GM19463 (cell line): ENCODE measurements around the gene PPIL4.

Experiments used
- ATAC-seq: cut with Tn5 transposase; IDR thresholded peaks from one replicate; pipeline ENCODE4 v1.9.1; 2021; ENCODE audit warnings: mild to moderate bottlenecking, moderate library complexity; ENCODE audit not compliant: unreplicated experiment

The PPIL4 gene

DNA sequence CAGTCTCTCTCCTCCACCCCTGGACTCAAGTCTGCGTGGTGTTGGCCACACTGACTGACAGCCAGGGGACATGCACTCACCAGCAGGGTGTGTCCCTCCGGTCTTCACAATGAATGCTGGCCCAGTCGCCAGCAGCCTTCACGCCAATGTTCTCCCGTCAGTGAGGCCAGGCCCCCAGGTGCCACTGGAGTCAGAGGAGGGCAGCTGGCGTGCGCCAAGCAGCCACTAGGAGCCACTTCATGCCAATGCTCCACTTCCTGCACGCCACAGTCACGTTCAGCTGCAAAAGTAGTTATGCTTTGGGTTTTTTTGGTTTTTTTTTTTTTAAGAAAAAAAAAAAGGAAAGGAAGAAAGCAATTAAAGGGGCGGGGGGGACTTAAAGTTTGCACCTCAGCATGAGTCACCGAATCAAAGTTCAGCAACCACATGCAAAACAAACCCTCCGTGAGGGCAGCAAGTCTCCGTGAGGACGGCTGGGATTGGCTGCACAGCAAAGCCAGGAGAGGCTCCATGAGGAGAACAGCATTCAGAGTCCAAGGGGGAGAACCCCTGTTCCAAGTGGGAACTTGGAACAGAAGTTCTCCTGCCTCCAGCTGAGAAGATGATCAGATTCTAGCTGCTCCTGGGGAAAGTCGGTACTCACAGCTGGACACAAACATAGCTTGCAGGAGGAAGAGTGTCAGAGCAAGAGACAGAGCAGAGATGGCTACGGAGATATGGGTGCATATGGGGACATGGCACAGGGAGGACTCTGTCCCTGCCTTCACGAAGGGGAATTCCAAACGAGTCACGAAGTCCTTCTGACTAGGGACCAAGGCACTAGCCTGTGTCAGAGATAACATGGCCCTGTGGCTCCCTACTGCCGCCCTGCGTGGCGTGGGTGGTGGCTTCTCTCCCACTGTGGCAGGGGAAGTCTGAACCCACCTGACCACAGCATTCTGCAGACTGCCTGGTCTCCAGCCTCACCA lies 60.8 kb downstream of the PPIL4 start, which contains the start of gene ZC3H12D:
TSS of gene ZC3H12D (minus strand) at position 282 of the 968 bp plus-strand sequence. CDS start 10,471 bp downstream, outside the sequence.
- ATAC-seq = peak; percentile 43

DNA sequence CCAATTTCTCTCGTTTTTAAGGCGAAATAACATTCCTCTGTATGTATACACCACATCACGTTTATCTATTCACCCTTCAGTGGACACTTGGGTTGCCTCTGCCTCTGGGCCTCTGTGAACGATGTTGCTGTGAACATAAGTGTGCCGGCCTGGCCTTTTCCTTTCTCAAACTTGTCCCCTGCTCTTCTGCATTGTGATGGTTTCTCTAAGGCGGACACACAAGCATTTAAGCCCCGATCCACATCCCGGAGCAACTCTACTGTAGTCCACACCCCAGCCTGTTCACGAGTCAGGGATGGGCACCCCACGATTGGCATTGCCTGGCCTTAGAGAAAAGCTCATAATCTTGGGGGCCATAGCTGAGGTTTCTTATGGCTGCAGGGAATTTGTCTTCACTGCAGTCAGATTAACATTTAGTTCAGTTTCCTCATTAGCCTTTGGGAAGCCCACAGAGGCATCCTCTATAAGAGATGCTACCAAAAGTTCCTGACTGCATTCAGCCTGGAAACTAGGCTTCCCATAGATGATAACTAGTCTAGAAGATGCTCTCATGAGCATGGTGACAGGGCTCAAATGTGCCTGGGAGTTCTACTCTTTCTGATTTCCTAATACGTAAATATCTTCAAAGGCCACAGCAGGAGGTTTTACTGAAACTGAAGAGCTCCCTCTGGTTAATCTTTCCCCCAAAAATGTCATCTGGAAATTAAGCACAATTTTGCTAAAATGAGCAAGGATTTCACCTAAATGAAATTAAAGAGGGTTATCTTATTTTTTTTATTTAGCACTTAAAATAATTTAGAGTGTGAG lies 61.8 kb downstream of the PPIL4 start:
- ATAC-seq = no peak

DNA sequence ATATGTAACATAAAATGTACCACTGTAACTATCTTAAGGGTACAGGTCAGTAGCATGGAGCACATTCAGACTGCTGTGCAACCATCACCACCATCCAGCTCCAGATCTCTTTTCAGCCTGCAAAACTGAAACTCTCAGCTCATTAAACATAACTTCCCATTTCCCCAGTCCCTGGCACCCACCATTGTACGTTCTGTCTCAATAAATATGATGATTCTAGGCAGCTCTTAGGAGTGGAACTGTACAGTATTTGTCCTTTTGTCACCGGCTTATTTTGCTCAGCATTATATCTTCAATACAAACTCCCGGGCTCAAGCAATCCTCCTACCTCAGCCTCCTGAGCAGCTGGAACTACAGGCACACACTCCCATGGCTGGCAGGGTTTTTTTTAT lies 62.5 kb downstream of the PPIL4 start:
- ATAC-seq = no peak

DNA sequence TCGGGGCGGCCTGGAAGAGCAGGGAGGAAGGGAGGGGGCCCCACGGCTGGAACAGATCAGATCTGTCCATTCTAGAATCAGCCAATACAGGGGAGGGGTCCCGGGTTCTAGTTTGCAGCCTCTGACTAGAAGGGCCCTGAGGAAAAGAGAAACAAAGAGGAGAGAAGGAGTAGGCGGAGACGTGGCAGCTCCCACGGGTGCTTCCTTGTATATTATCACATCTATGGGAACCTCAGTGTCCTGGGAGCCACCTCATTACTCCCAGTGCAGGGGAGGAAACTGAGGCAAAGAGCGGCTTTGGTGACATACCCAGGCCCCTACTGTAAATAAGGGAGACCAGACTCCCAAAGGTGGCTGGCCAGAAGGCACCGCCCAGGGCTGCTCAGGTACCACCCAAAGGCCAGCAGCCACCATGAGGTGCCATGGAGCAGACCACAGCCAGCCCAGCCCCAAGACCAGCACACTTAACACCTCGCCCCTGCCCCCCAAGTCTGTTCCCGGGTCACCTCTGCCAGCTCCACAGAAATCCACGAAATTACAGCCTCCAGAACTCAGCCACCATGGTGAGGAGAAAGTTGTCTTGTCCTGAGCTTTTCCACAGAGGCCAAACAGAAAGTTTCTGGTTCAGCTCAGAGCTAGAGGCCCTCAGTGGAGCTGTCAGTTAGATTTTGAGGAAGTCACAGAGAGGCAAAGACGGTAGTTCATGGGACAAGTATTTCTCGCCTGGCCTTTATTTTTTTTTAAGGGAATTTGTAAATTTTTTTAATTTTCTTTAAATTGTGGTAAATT lies 63.1 kb downstream of the PPIL4 start:
- ATAC-seq = no peak

DNA sequence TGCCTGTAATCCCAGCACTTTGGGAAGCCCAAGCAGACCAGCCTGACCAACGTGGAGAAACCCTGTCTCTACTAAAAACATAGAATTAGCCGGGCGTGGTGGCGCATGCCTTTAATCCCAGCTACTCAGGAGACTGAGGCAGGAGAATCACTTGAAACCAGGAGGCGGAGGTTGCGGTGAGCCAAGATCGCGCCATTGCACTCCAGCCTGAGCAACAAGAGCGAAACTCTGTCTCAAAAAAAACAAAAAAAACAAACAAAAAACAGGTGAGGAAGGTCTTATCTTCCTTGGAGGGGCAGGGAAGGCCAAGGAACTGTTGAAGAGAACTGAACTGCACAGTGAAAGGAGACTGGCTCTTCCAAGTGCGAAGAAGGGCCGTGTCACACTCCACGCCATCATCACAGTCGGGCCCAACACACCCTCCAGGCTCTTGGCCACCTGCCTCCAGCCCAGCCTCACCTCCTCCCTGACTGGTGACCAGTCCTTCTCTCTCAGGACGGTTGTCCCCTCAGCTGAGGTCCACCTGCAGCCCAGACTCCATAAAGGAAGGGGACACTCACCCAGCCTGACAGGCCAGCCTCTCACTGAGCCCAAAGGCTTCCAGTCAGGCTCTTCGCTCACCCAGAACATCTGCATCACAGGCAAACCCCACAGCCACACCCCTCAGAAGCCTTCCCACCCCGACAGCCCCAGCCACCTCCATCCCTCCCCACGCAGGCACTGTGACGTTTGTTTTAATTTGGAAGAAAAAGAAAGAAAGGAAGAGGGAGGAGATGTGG lies 65.2 kb downstream of the PPIL4 start:
- ATAC-seq = no peak

DNA sequence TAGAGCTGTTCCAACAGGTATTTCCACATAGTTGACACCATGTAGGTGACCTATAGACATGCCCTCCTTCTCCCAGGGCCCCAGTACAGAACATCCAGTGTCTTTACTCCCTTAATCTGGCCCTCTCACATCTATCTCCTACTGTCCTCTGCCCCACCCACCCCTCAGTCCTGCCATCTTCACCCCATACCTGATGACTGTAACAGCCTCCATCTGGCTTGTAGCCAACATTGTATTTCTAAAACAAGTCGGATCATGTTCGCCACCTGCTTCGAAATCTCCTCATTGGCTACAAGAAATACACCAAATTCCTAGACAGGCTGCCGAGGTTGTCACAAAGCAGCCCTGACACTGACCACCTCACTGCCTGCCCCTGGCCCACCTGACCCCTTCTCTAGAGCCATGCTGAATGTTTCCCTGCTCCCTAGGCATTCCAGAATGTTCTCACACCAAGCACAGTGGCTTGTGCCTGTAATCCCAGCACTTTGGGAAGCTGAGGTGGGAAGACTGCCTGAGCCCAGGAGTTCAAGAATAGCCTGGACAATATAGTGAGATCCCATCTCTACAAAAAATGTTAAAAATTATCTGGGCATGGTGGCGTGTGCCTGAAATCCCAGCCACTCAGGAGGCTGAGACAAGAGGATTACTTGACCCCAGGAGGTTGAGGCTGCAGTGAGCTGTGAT lies 67.1 kb downstream of the PPIL4 start:
- ATAC-seq = no peak

DNA sequence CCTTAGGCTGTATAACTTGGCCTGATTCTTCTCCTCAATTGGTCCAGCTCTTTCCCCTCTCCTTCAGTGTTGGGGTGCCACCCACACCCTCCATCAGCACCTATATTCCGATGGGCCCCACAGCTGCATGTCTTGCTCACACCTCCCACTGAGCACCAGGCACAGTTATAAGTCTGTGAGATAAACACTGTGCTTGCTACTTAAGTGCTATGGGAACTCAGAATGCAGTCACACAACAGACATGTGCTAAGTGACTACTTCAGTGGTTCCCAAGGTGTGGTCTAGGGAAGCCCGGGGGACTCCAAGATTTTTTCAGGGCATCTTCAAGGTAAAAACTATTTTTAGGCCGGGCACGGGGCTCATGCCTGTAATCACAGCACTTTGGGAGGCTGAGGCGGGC lies 68.3 kb downstream of the PPIL4 start:
- no peak for ATAC-seq

DNA sequence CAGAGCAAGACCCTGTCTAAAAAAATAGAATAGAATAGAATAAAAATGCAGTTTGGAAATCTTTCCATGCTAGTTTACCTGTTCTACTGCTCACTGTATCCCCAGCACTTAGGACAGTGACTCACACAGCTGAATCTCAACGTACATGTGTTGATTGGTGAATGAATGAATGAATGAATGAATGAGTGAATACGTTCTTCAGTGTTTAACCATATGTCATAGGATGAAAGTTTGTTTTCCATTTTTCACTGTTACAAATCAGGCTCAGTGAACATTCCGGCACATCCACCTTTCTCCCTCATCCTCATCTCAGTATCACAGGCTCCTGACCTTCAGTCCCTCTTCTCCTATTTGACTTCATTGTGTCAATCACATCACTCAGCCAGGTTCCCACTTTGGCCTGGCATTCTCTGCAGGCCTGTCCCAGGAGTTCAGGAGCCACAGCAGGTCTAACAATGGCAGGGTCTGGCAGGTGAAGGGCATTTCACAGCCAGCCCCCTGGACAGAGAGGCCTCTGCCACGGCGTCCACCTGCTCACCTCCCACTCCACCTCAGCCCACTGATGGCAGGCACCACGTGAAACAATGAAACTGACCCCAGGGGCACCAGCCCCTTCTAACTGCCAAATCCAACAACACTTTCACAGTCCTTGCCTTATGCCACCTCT lies 68.9 kb downstream of the PPIL4 start:
- no peak for ATAC-seq

DNA sequence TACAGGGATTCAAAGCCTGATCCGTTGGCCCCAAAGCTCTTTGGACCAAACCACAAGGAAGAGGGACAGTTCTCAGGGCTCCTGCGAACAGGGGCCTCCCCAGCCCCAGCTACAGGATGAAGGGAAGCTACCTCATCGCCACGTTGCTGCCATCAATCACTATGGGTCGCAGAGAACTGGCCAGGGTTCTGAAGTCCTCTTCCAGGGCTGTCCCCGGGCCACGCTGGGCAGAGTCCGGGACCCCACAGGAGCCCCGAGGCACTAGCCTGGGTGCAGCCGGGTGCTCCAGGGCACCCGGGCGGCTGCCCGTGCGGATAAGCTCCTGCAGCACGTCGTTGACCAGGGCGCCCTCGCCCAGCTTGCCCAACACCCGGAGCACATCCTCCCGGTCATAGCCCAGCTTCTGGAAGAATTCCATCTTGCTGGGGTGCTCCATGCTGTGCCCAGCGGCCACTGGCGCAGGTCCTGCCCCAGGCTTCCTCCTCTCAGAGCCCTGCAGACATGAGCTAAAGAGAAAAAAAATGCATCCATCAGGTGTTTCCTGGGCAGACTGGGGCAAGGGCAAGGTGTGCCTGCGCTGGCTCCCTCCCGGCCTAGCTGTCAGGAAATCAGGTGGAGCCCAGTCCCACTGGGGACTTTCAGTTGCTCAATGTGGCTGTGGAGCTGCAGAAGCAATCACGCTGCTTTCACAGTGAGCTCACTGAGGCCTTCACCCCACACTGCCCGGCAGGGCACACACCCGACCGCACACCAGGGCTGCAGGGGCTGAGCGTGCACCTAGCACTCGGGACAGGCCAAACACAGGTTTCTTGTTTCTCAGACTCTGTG lies 71.5 kb downstream of the PPIL4 start:
- no peak for ATAC-seq

DNA sequence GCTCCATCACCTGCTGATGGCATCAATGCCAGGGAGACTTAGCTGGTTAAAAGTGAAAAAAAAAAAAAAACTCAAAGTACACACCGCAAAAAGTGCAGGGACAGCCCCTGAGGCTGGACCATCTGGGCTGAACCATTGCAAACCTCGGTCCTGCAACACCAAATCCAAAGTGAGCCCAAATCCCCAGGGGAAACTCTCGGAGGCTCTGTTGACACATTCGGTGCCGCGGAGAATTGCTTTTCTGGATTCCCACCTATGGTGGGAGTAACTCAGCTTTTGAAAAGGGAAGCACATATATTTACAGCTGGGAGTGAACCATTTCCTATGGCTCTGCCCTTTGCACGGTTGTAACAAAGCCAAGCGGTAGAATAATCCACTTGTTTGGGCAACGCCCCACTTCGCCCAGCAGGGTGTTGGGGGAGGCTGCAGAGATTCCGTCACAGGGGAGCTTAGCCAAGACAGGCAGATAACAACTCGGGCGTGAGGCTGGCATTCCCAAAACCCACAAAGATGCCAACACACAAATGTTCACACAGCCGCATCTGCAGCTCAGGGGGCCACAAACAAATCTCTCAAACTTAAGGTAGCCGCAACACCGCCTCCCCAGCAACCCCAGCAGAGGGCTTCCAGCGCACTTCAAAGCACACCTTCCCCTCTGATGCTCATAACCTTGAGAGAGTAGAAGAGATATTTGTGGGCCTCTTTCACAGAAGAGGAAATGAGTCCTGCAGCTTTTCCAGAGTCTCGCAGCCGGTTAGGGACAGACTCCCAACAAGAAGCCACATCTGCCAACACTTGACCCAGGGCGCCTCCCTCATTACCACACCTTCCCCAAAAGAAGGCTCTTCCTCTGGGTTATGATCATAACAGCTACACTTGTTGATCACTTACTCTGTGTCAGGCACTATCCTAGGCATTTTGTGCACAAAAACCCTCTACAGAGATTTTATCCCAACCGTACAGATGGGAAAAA lies 72.5 kb downstream of the PPIL4 start:
- no peak for ATAC-seq

DNA sequence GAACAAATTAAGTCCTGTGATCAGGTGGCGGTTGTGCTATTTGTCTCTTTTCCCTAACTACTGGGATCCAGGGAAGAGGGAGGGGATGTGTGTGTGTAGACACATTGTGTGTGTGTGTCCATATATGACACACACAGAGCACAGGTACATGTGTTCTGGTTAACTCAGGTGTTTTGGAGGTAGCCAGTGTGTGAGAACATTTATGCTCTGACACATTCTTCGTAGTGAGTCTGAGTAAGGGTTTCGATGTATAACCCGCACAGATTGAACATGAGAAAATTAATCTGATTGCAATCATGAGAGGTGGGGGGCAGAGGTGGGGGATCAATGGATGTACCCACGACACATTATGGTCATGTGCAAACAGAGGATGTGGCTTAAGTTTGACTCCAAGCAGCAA lies 73.6 kb downstream of the PPIL4 start:
- no peak for ATAC-seq

DNA sequence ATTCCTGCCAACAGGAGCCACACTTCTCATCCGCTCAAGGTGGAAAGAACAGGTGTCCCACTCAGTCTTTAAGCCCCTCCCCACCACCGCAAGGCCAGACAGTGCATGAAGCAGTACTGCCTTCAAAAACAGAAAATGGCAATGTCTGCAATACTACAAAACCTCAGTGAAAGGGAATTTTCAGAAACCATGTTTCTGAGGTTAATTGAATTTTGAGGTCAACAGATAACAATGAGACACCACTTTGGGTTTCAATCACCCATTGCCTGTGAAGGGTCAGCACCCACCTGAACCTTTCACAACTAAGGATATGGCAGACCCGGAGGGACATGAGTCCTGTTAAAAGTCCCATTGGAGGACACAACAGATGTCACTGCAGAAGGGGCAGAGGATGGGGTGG lies 74.0 kb downstream of the PPIL4 start:
- ATAC-seq = peak; percentile 32

DNA sequence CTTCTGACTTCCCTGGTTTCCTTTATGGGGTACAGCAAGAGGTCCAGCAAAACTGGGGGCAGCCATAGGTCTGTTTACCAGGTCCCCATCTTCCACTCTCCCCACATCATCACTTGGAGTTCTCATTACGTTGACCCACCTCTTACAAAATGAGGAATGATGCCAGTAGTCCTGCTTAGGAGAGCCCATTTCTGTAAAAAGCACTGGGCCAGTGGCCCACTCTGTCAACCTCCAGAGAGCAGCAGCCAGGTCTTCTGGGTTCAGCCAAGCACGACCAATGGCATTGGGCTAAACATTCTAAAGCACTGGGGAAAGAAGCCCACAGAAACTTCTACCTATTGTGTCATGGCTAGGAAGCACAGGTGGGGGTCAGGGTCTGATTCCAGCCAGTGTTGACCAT lies 74.9 kb downstream of the PPIL4 start:
- no peak for ATAC-seq

DNA sequence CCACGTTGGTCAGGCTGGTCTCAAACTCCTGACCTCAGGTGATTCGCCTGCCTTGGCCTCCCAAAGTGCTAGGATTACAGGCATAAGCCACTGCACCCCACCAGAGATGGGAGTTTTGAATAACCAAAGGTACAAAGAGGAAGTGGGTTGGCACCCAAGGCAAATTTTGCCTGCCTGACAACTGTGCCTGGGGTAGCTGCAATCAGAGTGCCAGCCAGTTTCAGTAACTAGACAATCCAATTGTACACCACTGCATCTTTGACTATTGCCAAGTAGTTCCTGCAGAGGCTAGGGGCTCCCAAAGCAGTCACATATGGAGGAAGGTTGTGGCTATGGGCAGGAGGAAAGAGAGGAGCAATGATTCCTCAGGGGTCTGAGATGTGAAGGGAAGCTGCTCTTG lies 77.7 kb downstream of the PPIL4 start:
- ATAC-seq = peak; percentile 22

DNA sequence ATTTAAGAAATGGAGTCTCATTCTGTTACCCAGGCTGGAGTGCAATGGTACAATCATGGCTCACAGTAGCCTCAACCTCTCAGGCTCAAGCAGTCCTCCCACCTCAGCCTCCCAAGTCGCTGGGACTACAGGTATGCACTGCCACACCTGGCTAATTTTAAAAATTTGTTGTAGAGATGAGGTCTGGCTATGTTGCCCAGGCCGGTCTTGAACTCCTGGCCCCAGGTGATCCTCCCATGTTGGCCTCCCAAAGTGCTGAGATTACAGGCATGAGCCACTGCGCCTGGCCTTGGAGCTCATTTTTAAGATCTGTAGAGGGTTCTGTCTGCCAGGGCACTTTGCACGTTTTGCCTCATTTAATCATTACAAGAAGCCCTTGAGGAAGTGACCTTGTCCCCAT lies 78.6 kb downstream of the PPIL4 start:
- no peak for ATAC-seq

DNA sequence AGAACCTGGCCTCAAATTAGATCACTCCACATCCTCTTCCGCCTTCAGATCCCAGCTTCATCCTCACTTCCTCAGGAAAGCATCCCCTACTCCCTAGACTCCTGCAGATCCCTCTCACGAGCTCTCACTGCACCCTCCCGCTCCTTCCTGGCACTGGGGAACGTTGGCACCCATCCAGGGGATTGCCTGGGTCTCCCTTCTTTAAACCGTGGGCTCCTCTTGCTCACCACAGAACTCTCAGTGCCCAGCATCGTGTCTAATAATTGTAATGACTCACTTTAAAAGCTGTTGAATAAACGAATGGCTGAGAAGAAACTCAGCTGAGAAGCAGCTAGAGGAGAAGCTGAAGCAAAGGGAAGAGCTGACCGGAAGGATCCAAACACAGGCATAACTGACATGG lies 81.4 kb downstream of the PPIL4 start:
- ATAC-seq = no peak

DNA sequence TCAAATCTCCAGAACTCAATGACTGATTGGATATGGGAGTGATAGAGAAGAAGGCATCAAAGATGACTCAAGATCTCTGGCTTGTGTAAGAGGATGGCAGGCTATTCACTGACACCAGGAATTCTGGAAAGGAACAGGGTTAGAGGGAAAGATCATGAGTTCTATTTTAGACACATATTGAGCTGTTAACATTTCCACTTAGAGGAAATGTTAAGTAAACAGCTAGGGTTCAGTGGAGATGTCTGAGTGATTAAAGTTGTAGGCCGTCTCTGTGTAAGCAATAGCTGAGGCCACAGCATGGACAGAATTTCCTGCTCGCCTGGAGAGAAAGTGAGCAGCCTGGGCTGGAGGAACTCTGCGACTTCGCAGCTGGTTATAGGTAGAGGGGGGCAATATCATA lies 82.1 kb downstream of the PPIL4 start:
- no peak for ATAC-seq
